NCI-H2029 (cell line): ENCODE results near the gene PIGV.
"Not testable (repeated sequence)": the region's sequence is repeated elsewhere in the genome, so short reads cannot be mapped to it uniquely, and the experiment has no call there.

ENCODE experiments used
- DNase-seq: peaks from one replicate; lab custom pipeline; 2025; lab: John Stamatoyannopoulos, UW

Gene PIGV

GRCh38 chr1:26794391-26794790, 6.6 kb downstream of the PIGV start:
- DNase-seq: no peak

GRCh38 chr1:26797627-26798026, 9.9 kb downstream of the PIGV start:
- DNase-seq: no peak

GRCh38 chr1:26799479-26800142, 11.9 kb downstream of the PIGV start:
- DNase-seq: peak; percentile 76

- not testable (repeated sequence) for DNase-seq
Measured at GRCh38 chr1:26803932-26804331, 16.2 kb downstream of the PIGV start.

- DNase-seq: peak; percentile 15
Measured at GRCh38 chr1:26810105-26810504, 22.4 kb downstream of the PIGV start.

- no peak for DNase-seq
Measured at GRCh38 chr1:26811057-26811456, 23.3 kb downstream of the PIGV start.

- no peak for DNase-seq
Measured at GRCh38 chr1:26811708-26812107, 24.0 kb downstream of the PIGV start.

- no peak for DNase-seq
Measured at GRCh38 chr1:26814377-26814776, 26.6 kb downstream of the PIGV start.

- no peak for DNase-seq
Measured at GRCh38 chr1:26814893-26815292, 27.1 kb downstream of the PIGV start.

GRCh38 chr1:26820784-26821269, 33.1 kb downstream of the PIGV start:
- DNase-seq: no peak

- no peak for DNase-seq
Measured at GRCh38 chr1:26822737-26823395, 35.1 kb downstream of the PIGV start.

GRCh38 chr1:26824731-26825130, 37.0 kb downstream of the PIGV start:
- DNase-seq: no peak

- peak; percentile 47 for DNase-seq
Measured at GRCh38 chr1:26826261-26827105, 38.7 kb downstream of the PIGV start, which contains the start of gene ZDHHC18. Gene ZDHHC18 (plus strand): TSS chr1:26826688. CDS start chr1:26826805, 117 bp downstream.

GRCh38 chr1:26827106-26827604, 39.4 kb downstream of the PIGV start:
- DNase-seq: no peak

- DNase-seq: no peak
Measured at GRCh38 chr1:26827663-26828062, 39.9 kb downstream of the PIGV start.

- no peak for DNase-seq
Measured at GRCh38 chr1:26828411-26828991, 40.8 kb downstream of the PIGV start.

GRCh38 chr1:26829184-26829911, 41.6 kb downstream of the PIGV start:
- DNase-seq: no peak

- DNase-seq: no peak
Measured at GRCh38 chr1:26831059-26831458, 43.3 kb downstream of the PIGV start.

GRCh38 chr1:26831546-26832248, 43.9 kb downstream of the PIGV start:
- DNase-seq: peak; percentile 86

- no peak for DNase-seq
Measured at GRCh38 chr1:26832249-26832960, 44.7 kb downstream of the PIGV start.
